ENCODE data around the gene CALD1.

DNA sequence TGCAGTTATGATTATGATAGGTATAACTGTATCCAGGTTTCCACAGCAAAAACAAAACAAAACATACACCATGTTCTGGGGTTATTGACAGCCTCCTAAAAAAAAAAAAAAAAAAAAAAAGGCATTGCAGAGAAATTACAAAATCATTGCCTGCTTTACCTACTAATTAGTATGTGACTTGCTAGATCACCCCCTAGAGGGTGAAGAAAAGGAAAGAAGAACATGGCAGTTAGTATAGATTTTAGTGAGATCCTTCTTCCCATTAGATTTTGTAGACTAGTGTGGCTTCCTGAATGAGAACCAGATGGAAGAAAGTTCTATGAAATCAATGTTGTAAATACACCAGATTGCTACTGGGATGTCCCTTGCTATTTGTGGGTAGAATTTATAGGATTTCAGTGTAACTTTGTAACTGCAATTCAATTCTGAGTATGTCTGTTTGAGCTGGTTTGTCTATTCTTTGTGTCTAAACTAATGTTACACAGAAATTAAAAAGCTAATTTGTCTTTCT lies 182.9 kb downstream of the CALD1 start:
- TF ChIP-seq, protein P1, sequence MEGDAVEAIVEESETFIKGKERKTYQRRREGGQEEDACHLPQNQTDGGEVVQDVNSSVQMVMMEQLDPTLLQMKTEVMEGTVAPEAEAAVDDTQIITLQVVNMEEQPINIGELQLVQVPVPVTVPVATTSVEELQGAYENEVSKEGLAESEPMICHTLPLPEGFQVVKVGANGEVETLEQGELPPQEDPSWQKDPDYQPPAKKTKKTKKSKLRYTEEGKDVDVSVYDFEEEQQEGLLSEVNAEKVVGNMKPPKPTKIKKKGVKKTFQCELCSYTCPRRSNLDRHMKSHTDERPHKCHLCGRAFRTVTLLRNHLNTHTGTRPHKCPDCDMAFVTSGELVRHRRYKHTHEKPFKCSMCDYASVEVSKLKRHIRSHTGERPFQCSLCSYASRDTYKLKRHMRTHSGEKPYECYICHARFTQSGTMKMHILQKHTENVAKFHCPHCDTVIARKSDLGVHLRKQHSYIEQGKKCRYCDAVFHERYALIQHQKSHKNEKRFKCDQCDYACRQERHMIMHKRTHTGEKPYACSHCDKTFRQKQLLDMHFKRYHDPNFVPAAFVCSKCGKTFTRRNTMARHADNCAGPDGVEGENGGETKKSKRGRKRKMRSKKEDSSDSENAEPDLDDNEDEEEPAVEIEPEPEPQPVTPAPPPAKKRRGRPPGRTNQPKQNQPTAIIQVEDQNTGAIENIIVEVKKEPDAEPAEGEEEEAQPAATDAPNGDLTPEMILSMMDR (IDR thresholded peaks at IDR 0.05; ENCODE audit: borderline replicate concordance, extremely low read depth, low read length, poor library complexity, severe bottlenecking): no peak
- TF ChIP-seq EZH2 (IDR thresholded peaks at IDR 0.05; ENCODE audit: borderline replicate concordance, low read depth, low read length, severe bottlenecking): no peak

Measured in DND-41 (cell line).